H1 (cell line): ENCODE results near the gene EML4. TPM values are rescaled to one million over a fixed set of nuclear protein-coding genes. Genes with fewer than 3 reads are reported as not detected.

Source experiments
- CTCF ChIA-PET: fragments of 300-600 bp; sonication (Branson Sonifier 250); formaldehyde crosslinking; loops from one replicate; lab custom pipeline; 2021; ENCODE audit not compliant: partially characterized antibody; lab: Charles Lee
- POLR2A ChIA-PET: fragments of 300-600 bp; sonication (Branson Sonifier 250); formaldehyde crosslinking; loops from one replicate; lab custom pipeline; 2021; ENCODE audit warnings: inconsistent platforms; ENCODE audit not compliant: partially characterized antibody; lab: Charles Lee
- DNase-seq, 2 experiments: peaks; one replicate each; pipeline versions ENCODE4 v3.0.0 to v3.0.0-alpha.2; 2010 to 2022; ENCODE audit warnings: low spot score in 2 of 2, low read depth in 1 of 2, mixed read lengths in 1 of 2
- FAIRE-seq: peaks from 2 replicates; lab custom pipeline; 2011; peaks lifted over from hg19 to GRCh38; lab: Jason Lieb, UNC
- H2AFZ ChIP-seq: 2 replicates; pipeline ENCODE4 v1.8.1; 2012; ENCODE audit warnings: low read length, inconsistent platforms
- H2AK5ac ChIP-seq: 2 replicates; pipeline ENCODE4 v1.6.1; 2013; ENCODE audit warnings: low read depth, low read length
- H2BK120ac ChIP-seq: replicated peaks from 2 replicates; pipeline ENCODE3; 2013; ENCODE audit warnings: low read depth, low read length, inconsistent platforms
- H2BK12ac ChIP-seq: 2 replicates; pipeline ENCODE4 v1.6.1; 2013; ENCODE audit warnings: low read depth, low read length
- H2BK15ac ChIP-seq: 2 replicates; pipeline ENCODE4 v1.6.1; 2013; ENCODE audit warnings: low read length
- H2BK20ac ChIP-seq: 2 replicates; pipeline ENCODE4 v1.6.1; 2013; ENCODE audit warnings: low read length
- H2BK5ac ChIP-seq: 2 replicates; pipeline ENCODE4 v1.6.1; 2013; ENCODE audit warnings: low read depth, low read length
- H3K14ac ChIP-seq: 2 replicates; pipeline ENCODE4 v1.6.1; 2013; ENCODE audit warnings: inconsistent platforms; ENCODE audit not compliant: insufficient read length
- H3K18ac ChIP-seq: 2 replicates; pipeline ENCODE4 v1.6.1; 2013; ENCODE audit warnings: low read length; ENCODE audit errors: extremely low read depth
- H3K23ac ChIP-seq: 2 replicates; pipeline ENCODE4 v1.6.1; 2013; ENCODE audit warnings: inconsistent platforms; ENCODE audit not compliant: insufficient read length
- H3K23me2 ChIP-seq: 2 replicates; pipeline ENCODE4 v1.6.1; 2013; ENCODE audit warnings: low read depth, low read length
- H3K27ac ChIP-seq: 2 replicates; pipeline ENCODE4 v1.6.1; 2011; ENCODE audit warnings: low read depth, low read length, inconsistent platforms
- H3K27me3 ChIP-seq, 4 experiments: replicated peaks in 1 of 4; 1 replicate in 1 of 4; 2 replicates in 3 of 4; pipeline versions ENCODE4 v1.6.1 to v1.8.1; 2011 to 2013; ENCODE audit warnings: low read length in 3 of 4, mild to moderate bottlenecking in 3 of 4, inconsistent platforms in 2 of 4, mixed read lengths in 2 of 4, moderate library complexity in 1 of 4; ENCODE audit not compliant: control insufficient read depth in 3 of 4, insufficient read depth in 3 of 4; ENCODE audit errors: extremely low read depth in 1 of 4
- H3K36me3 ChIP-seq, 4 experiments: 2 replicates each; pipeline versions ENCODE4 v1.6.1 to v1.8.1; 2011 to 2013; ENCODE audit warnings: mild to moderate bottlenecking in 4 of 4, low read length in 3 of 4, moderate library complexity in 2 of 4, control low read depth in 1 of 4, inconsistent platforms in 1 of 4; ENCODE audit not compliant: insufficient read depth in 4 of 4, control insufficient read depth in 2 of 4
- H3K4ac ChIP-seq: replicated peaks from 2 replicates; pipeline ENCODE3; 2013; ENCODE audit warnings: low read length, low read depth, mixed read lengths, inconsistent platforms; ENCODE audit not compliant: insufficient read length
- H3K4me1 ChIP-seq, 4 experiments: replicated peaks in 1 of 4; 1 replicate in 1 of 4; 2 replicates in 3 of 4; pipeline versions ENCODE4 v1.6.1 to v1.8.1; 2011 to 2013; ENCODE audit warnings: low read length in 3 of 4, inconsistent platforms in 2 of 4, mixed read lengths in 1 of 4; ENCODE audit not compliant: insufficient read depth in 4 of 4, control insufficient read depth in 3 of 4
- H3K4me2 ChIP-seq, 2 experiments: 2 replicates each; pipeline versions ENCODE4 v1.6.1 to v1.8.1; 2011 to 2013; ENCODE audit warnings: low read depth in 2 of 2, low read length in 2 of 2, control low read depth in 1 of 2, inconsistent platforms in 1 of 2, mild to moderate bottlenecking in 1 of 2; ENCODE audit not compliant: insufficient read depth in 1 of 2
- H3K4me3 ChIP-seq, 4 experiments: fragments of 200-600, 300-600 bp in 1 of 4; sonication (generic), shearing (Covaris generic), sonication (Bioruptor Twin) in 1 of 4; 2 replicates each; pipeline versions ENCODE4 v1.5.1 to v1.8.1; 2011 to 2016; ENCODE audit warnings: low read length in 4 of 4, low read depth in 3 of 4, control low read depth in 2 of 4, inconsistent platforms in 2 of 4, mild to moderate bottlenecking in 2 of 4, mixed read lengths in 1 of 4, moderate library complexity in 1 of 4; ENCODE audit not compliant: insufficient read depth in 2 of 4; ENCODE audit errors: extremely low read depth in 1 of 4
- H3K56ac ChIP-seq: replicated peaks from 2 replicates; pipeline ENCODE3; 2013; ENCODE audit warnings: low read depth, mild to moderate bottlenecking, mixed read lengths, low read length, inconsistent platforms; ENCODE audit not compliant: insufficient read length
- H3K79me1 ChIP-seq: 2 replicates; pipeline ENCODE4 v1.6.1; 2013; ENCODE audit warnings: low read depth, low read length, control low read depth
- H3K79me2 ChIP-seq, 2 experiments: 2 replicates each; pipeline versions ENCODE4 v1.6.1 to v1.8.1; 2012 to 2013; ENCODE audit warnings: low read length in 2 of 2, mild to moderate bottlenecking in 2 of 2, inconsistent platforms in 1 of 2; ENCODE audit not compliant: insufficient read depth in 2 of 2, control insufficient read depth in 1 of 2
- H3K9ac ChIP-seq, 4 experiments: replicated peaks in 1 of 4; 1 replicate in 1 of 4; 2 replicates in 3 of 4; pipeline versions ENCODE4 v1.6.1 to v1.8.1; 2011 to 2013; ENCODE audit warnings: low read depth in 3 of 4, low read length in 3 of 4, control low read depth in 2 of 4, mild to moderate bottlenecking in 2 of 4, moderate library complexity in 2 of 4, inconsistent platforms in 1 of 4; ENCODE audit errors: extremely low read depth in 1 of 4
- H3K9me3 ChIP-seq, 2 experiments: 2 replicates each; pipeline versions ENCODE4 v1.6.1 to v1.8.1; 2012 to 2013; ENCODE audit warnings: mild to moderate bottlenecking in 2 of 2, moderate library complexity in 2 of 2, control low read depth in 1 of 2, inconsistent platforms in 1 of 2, low read depth in 1 of 2, low read length in 1 of 2, mixed read lengths in 1 of 2; ENCODE audit not compliant: insufficient read depth in 2 of 2
- H4K20me1 ChIP-seq, 2 experiments: replicated peaks in 1 of 2; 2 replicates each; pipeline versions ENCODE3 to v1.8.1; 2011 to 2013; ENCODE audit warnings: inconsistent platforms in 2 of 2, low read length in 2 of 2, mild to moderate bottlenecking in 1 of 2; ENCODE audit not compliant: insufficient read depth in 2 of 2, control insufficient read depth in 1 of 2
- H4K5ac ChIP-seq: 2 replicates; pipeline ENCODE4 v1.6.1; 2013; ENCODE audit warnings: low read length, low read depth, mixed read lengths, inconsistent platforms; ENCODE audit not compliant: insufficient read length
- H4K8ac ChIP-seq: 2 replicates; pipeline ENCODE4 v1.8.0; 2013; ENCODE audit warnings: mild to moderate bottlenecking, moderate library complexity, low read length, inconsistent platforms; ENCODE audit not compliant: insufficient read depth; ENCODE audit errors: extremely low read depth
- H4K91ac ChIP-seq: replicated peaks from 2 replicates; pipeline ENCODE3; 2013; ENCODE audit warnings: low read length, mixed read lengths, inconsistent platforms; ENCODE audit not compliant: insufficient read length
- CTCF ChIP-seq, 3 experiments: IDR thresholded peaks; 1 replicate in 2 of 3; 2 replicates in 1 of 3; pipeline versions ENCODE4 v1.5.1 to v1.6.1; 2011; ENCODE audit warnings: low read length in 3 of 3, mild to moderate bottlenecking in 3 of 3, inconsistent platforms in 2 of 3, low read depth in 1 of 3, moderate library complexity in 1 of 3; ENCODE audit not compliant: insufficient read depth in 1 of 3; ENCODE audit errors: control extremely low read depth in 1 of 3
- JUN ChIP-seq: IDR thresholded peaks from 2 replicates; pipeline ENCODE4 v1.6.1; 2011; ENCODE audit warnings: low read depth, mild to moderate bottlenecking, improper control_type of control experiment, low read length
- RAD21 ChIP-seq, 2 experiments: IDR thresholded peaks in 1 of 2; conservative IDR thresholded peaks in 1 of 2; 2 replicates each; pipeline ENCODE4 v1.6.1; 2011; ENCODE audit warnings: low read depth in 2 of 2, low read length in 2 of 2, improper control_type of control experiment in 1 of 2, inconsistent platforms in 1 of 2, mild to moderate bottlenecking in 1 of 2, moderate library complexity in 1 of 2
- WGBS, 2 experiments: shearing (Covaris generic) in 1 of 2; methylation state at CpG; one replicate each; pipeline versions ENCODE4 v1.1.6 to v1.1.7; 2013 to 2015; ENCODE audit warnings: low lambda C conversion rate in 2 of 2, mixed read lengths in 2 of 2, inconsistent platforms in 1 of 2, low coverage in 1 of 2, missing lambda C conversion rate in 1 of 2; ENCODE audit not compliant: insufficient replicate concordance in 2 of 2, insufficient coverage in 1 of 2, insufficient read length in 1 of 2; ENCODE audit errors: extremely low coverage in 1 of 2, missing lambda C conversion rate in 1 of 2; 5-methylcytosine and 5-hydroxymethylcytosine counted together
- polyA plus RNA-seq, 7 experiments: library from polyadenylated mRNA; depleted of rRNA in 3 of 7; stranded (reverse) in 5 of 7; unstranded in 2 of 7; fragments of >200 nt in 5 of 7; fragments of 200-250 nt in 2 of 7; gene quantifications; 1 replicate in 5 of 7; 2 replicates in 1 of 7; 4 replicates in 1 of 7; pipeline versions ENCODE4 v1.2.1 to v1.2.3, GENCODE V29; 2011 to 2013; ENCODE audit warnings: missing spikeins in 2 of 7, mixed read lengths in 2 of 7
- total RNA-seq: library from RNA; stranded (reverse); fragmentation: NEBNext Ultra II Directional; extraction: Animal tissue kit (Norgen Biotek cat#: 25700); gene quantifications from 2 replicates; pipeline ENCODE4 v1.2.1, GENCODE V29; 2021

The EML4 gene
- total and polyA plus RNA-seq, 2 of the 8 experiments (the other 6 are each of a cell fraction or from before 2014, with no cell fraction given), result 50.1 to 104 TPM

GRCh38 chr2:42238644-42239288 lies 69.6 kb downstream of the EML4 start:
- Histone ChIP-seq H3K27ac (no peak overlapping the region), H2BK120ac (no peak overlapping the region), H3K23ac (no peak overlapping the region), H4K91ac (no peak overlapping the region), H3K79me1 (peaks cover 3% of the 10 kb centered on the region; the same call in 1 of the 2 replicates), H2AK5ac (no peak overlapping the region), H2BK20ac (no peak overlapping the region), H4K5ac (no peak overlapping the region), H3K4ac (no peak overlapping the region), H3K4me1 (peaks cover 0 to 6% (median 1%) of the 10 kb centered on the region in 4 experiments; a peak in 2 of 7 replicates), H3K36me3 (no peaks in the 10 kb centered on the region), H4K20me1 (peaks cover 0 to 2% of the 10 kb centered on the region in 2 experiments), H2BK15ac (no peak overlapping the region), H3K4me3 (no peak overlapping the region), H4K8ac (no peak overlapping the region), H3K4me2 (no peak overlapping the region), H3K27me3 (no peaks in the 10 kb centered on the region), H3K9me3 (no peaks in the 10 kb centered on the region), H2BK5ac (no peak overlapping the region), H2AFZ (no peak overlapping the region), H2BK12ac (no peak overlapping the region), H3K14ac (no peak overlapping the region), H3K56ac (no peak overlapping the region), H3K18ac (no peak overlapping the region), H3K79me2 (peaks cover 0 to 81% of the 10 kb centered on the region in 2 experiments; a peak in 2 of 4 replicates), H3K23me2 (no peaks in the 10 kb centered on the region), H3K9ac (no peak overlapping the region)
- FAIRE-seq, result peak; percentile 81
- ChIA-PET CTCF (interaction anchor here (0.6 to 8.0 kb wide), 28 partner anchors 9 to 545 kb away, joined by 3 to 96 read pairs (median 4); no protein-coding TSS in a partner anchor), POLR2A (no interaction called here)
- TF ChIP-seq RAD21 (IDR thresholded peaks at IDR 0.05 in 1 of 2, conservative IDR thresholded peaks at IDR 0.05 in 1 of 2; ENCODE audit: low read depth in 2 of 2, low read length in 2 of 2), result peak; percentile 83 to 85
- TF ChIP-seq CTCF (IDR thresholded peaks at IDR 0.05; ENCODE audit: control extremely low read depth in 1 of 3, insufficient read depth in 1 of 3, low read depth in 1 of 3, low read length in 3 of 3), result peak; percentile 61 to 75 (median 68)
- TF ChIP-seq JUN, result no peak
- WGBS, 2 experiments, result 80% methylated on average over 7 of the region's 7 CpGs; no CpG with 5 or more reads in 1 of the 2 experiments
- DNase-seq, result peak; percentile 23 to 63
